ENCODE measurements around the gene SFT2D2. TPM values are rescaled to one million over a fixed set of nuclear protein-coding genes. Genes with fewer than 3 reads are reported as not detected.

The SFT2D2 gene
- total RNA-seq, 1 experiment from 2014 or later = 32.1 TPM

DNA sequence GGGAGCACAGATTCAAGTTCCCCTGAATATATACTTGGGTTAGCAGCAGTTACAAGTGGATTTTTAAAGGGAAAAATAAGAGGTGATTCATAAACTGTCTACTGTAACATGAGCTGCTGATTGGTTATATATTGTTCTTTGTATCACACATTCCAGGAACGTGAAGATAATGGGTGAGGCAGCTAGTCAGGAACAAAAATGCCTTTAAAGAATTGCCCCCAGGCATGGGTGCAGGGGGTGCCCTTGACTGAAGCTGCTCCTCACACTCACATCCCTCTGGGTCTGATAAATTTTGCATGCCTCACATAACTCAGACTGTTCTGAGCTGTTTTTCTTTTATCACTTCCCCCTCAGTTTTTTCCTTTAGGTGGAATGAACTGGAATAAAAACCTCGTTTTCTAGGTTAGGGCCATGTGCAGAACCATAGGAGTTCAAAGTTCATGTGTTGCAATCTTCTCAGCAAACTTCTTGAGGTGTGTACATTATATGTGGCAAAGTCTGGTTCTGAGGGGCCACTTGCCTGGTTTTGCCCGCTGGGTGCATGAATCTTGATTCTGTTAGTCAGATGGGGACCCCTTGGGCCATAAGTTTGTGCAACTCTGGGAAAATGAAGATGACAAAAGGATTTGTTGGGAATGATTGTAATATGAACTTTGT is 76.0 kb downstream of the SFT2D2 start:
- H3K4me3 Mint-ChIP-seq = no peak overlapping the region
- Histone ChIP-seq H3K18ac (ENCODE audit: insufficient read length, low read depth, low read length) (no peak overlapping the region), H4K5ac (ENCODE audit: insufficient read length, low read depth, low read length) (no peak overlapping the region), H3K23me2 (ENCODE audit: insufficient read length, low read depth, low read length, poor library complexity, severe bottlenecking) (no peaks in the 10 kb centered on the region), H3K79me2 (ENCODE audit: insufficient read depth, low read length) (no peaks in the 10 kb centered on the region), H2AK5ac (ENCODE audit: insufficient read length, low read length) (no peak overlapping the region), H3K27me3 (ENCODE audit: insufficient read depth, low read length) (no peaks in the 10 kb centered on the region), H3K4me1 (ENCODE audit: insufficient read depth, low read length) (no peaks in the 10 kb centered on the region; the same call in 1 of the 2 replicates), H2BK20ac (ENCODE audit: low read depth, low read length, poor library complexity, severe bottlenecking) (no peak overlapping the region), H3K4ac (ENCODE audit: low read depth, low read length) (no peak overlapping the region), H3K14ac (ENCODE audit: insufficient read depth, low read length) (no peak overlapping the region), H3K4me2 (ENCODE audit: insufficient read depth, insufficient read length, low read length) (no peak overlapping the region), H4K8ac (replicated peaks; ENCODE audit: insufficient read length, low read depth, low read length) (no peak overlapping the region), H3K9me3 (ENCODE audit: control insufficient read depth, low read depth, low read length) (no peaks in the 10 kb centered on the region), H4K91ac (ENCODE audit: insufficient read length, low read depth, low read length) (no peak overlapping the region), H2BK12ac (ENCODE audit: insufficient read length, low read depth, low read length) (no peak overlapping the region), H2AFZ (ENCODE audit: low read length) (no peak overlapping the region), H2BK15ac (ENCODE audit: low read depth, low read length) (no peak overlapping the region), H2BK5ac (ENCODE audit: insufficient read length, low read length) (no peak overlapping the region), H3K79me1 (ENCODE audit: insufficient read depth, low read depth, low read length, poor library complexity, severe bottlenecking) (no peaks in the 10 kb centered on the region), H3K56ac (ENCODE audit: insufficient read length, low read depth, low read length) (no peak overlapping the region), H3K9ac (ENCODE audit: extremely low read depth, insufficient read length, low read length) (no peak overlapping the region), H4K20me1 (ENCODE audit: control insufficient read depth, insufficient read depth, insufficient read length) (no peaks in the 10 kb centered on the region), H3K23ac (ENCODE audit: insufficient read length, low read depth, low read length) (no peak overlapping the region), H3K27ac (ENCODE audit: insufficient read length, low read depth, low read length) (no peak overlapping the region), H3T11ph (ENCODE audit: low read length) (no peak overlapping the region), H2BK120ac (ENCODE audit: low read depth, low read length, poor library complexity, severe bottlenecking) (no peak overlapping the region)
- H3K9me3 Mint-ChIP-seq = peaks cover 0 to 2% of the 10 kb centered on the region in 2 experiments; a peak in 1 of 5 replicates
- DNase-seq = no peak
- TF ChIP-seq, protein P1, sequence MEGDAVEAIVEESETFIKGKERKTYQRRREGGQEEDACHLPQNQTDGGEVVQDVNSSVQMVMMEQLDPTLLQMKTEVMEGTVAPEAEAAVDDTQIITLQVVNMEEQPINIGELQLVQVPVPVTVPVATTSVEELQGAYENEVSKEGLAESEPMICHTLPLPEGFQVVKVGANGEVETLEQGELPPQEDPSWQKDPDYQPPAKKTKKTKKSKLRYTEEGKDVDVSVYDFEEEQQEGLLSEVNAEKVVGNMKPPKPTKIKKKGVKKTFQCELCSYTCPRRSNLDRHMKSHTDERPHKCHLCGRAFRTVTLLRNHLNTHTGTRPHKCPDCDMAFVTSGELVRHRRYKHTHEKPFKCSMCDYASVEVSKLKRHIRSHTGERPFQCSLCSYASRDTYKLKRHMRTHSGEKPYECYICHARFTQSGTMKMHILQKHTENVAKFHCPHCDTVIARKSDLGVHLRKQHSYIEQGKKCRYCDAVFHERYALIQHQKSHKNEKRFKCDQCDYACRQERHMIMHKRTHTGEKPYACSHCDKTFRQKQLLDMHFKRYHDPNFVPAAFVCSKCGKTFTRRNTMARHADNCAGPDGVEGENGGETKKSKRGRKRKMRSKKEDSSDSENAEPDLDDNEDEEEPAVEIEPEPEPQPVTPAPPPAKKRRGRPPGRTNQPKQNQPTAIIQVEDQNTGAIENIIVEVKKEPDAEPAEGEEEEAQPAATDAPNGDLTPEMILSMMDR (conservative IDR thresholded peaks at IDR 0.05) = no peak
- peaks cover 9 to 13% of the 10 kb centered on the region in 2 experiments for H3K4me1 Mint-ChIP-seq
- no peaks in the 10 kb centered on the region for H3K27me3 Mint-ChIP-seq (ENCODE audit: low read depth)
- no peaks in the 10 kb centered on the region; a peak in 1 of 7 replicates for H3K36me3 Mint-ChIP-seq (ENCODE audit: insufficient read depth in 1 of 3, low read depth in 3 of 3)
- WGBS (ENCODE audit: extremely low coverage, insufficient read length, low lambda C conversion rate) = no CpG with 5 or more reads among the region's 3 CpGs
- no peak overlapping the region for H3K27ac Mint-ChIP-seq

Other genes starting within 250 kb of the SFT2D2 start
- 9.9 and 10.6 TPM in 2 replicates for gene GPR161, start 89.1 kb upstream of the SFT2D2 start, total RNA-seq (2021)
- 24.0 and 24.4 TPM in 2 replicates for gene TIPRL, start 47.0 kb upstream of the SFT2D2 start, total RNA-seq (2021)
- 0.37 and 0.48 TPM in 2 replicates for gene TBX19, start 54.9 kb downstream of the SFT2D2 start, total RNA-seq (2021)

Data from H9 (cell line).